ENCODE measurements around the gene NUDT16.
"Not testable (repeated sequence)": the region's sequence is repeated elsewhere in the genome, so short reads cannot be mapped to it uniquely, and the experiment has no call there.

NUDT16 gene

GRCh38 chr3:131381445-131382291 is at the start of gene NUDT16:
NUDT16 (plus strand) TSS chr3:131381774; CDS start chr3:131381805, 31 bp downstream.
- DNase-seq (ENCODE audit: low spot score), result peak; percentile 99

- DNase-seq (ENCODE audit: low spot score), result no peak
These were observed 42.5 kb upstream of the NUDT16 start for GRCh38 chr3:131338948-131339640.

- no peak for DNase-seq (ENCODE audit: low spot score)
These were observed 39.8 kb upstream of the NUDT16 start for GRCh38 chr3:131341761-131342160.

DNA sequence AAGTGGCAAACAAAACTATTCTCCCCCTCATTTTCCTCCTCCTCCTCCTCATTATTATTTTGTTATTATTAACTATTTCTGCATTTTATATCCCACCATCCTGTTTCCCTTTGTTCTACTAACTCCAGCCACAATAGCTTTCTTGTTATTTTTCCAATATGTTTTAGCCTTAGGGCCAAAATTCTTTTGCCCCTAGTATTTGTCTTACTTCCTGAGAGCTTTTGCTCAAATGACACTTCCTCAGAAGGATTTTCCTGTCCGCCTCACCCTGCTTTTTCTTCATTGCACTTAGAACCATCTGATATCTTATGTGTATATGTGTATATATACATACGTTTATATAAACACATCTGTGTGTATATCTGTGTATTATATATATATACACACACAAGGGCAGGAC is 32.7 kb upstream of the NUDT16 start:
- DNase-seq (ENCODE audit: low spot score), result no peak

DNA sequence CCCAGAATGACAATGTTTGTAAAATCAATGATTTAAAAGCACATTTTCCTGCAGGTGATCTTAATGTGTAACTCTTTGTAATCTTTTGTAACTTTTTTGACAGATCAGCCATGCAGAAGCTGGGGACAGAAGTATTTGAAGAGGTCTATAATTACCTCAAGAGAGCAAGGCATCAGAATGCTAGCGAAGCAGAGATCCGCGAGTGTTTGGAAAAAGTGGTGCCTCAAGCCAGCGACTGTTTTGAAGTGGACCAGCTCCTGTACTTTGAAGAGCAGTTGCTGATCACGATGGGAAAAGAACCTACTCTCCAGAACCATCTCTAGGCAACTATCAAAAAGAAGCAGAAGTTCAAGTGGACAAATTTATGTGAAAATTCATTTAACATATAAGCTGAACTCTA is 32.1 kb upstream of the NUDT16 start:
- no peak for DNase-seq (ENCODE audit: low spot score)

- peak; percentile 71 for DNase-seq (ENCODE audit: low spot score)
These were observed 31.6 kb upstream of the NUDT16 start for GRCh38 chr3:131349946-131350347.

DNA sequence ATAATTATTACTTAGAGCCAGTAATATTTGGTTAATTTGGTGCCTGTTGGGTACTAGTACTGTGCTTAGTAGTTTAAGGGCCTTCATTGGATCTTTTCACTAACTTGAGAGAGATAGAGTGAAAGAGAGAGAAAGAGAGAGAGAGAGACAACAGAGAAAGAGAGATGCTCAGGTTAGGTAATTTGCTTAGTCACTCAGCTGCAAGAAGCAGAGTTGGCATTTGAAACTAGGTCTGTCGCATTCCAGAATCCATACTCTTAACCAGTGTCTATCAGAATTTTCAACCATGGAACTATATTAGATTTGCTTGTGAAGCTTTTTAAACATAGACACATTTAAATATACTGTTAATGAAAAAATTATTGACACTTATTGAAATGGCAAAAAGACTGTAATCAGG is 31.1 kb upstream of the NUDT16 start:
- no peak for DNase-seq (ENCODE audit: low spot score)

GRCh38 chr3:131353016-131353877 is 28.3 kb upstream of the NUDT16 start:
- DNase-seq (ENCODE audit: low spot score), result no peak

DNA sequence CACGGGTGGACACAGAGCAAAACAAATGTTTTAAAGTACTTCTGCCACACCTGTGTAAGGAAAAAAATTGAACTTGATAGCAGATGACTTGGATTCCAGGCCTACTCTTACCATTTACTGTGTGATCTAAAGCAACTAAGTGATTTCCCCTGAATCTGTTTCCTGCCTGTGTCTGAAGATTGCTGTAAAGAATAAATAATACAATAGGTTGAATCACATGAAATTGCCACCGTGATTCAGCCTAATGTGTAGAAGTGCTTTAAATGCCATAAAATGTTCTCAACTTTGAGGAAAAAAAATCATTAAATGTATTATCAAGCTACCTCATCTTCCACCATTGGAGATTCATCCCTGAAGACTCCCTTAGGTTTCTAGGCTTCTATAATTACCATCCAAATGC is 27.6 kb upstream of the NUDT16 start:
- DNase-seq (ENCODE audit: low spot score), result no peak

DNA sequence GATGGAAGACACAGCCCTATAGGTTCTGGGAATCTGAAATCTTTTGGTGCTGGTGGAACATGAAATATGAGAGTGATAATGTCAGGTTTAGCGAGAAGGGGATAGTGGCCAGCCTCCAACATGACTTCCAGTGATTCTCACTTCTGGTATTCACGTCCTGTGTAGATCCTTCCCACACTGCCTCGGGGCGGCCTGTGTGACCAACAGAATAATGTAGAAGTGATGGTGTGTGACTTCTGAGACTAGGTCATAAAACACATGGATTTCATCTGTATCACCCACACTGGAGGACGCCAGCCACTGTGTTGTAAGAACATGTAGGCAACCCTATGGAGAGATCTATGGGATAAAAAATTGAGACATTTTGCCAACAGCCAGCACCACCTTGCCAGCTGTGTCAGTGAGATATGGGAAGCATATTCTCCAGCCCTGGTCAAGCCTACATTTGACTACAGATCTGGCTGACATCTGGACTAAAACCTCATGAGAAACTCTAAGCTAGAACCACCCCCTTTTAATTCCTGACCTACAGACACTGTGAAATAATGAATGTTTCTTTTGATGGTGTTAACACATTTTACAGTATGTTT is 25.5 kb upstream of the NUDT16 start:
- DNase-seq (ENCODE audit: low spot score), result peak; percentile 33

DNA sequence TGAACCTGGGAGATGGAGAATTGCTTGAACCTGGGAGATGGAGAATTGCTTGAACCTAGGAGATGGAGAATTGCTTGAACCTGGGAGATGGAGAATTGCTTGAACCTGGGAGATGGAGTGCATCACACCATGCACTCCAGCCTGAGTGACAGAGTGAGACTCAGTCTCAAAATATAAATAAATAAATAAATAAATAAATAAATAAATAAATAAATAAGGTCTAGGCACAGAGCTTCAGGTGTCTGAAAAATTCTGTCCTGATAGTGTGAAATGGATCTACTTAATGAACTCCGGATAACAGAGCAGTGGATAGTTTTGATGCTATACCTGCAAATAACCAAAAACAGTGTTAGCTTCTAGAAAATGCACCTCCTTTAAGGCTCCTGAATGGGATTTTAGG is 24.3 kb upstream of the NUDT16 start:
- no peak for DNase-seq (ENCODE audit: low spot score)

- DNase-seq (ENCODE audit: low spot score), result no peak
These were observed 21.3 kb upstream of the NUDT16 start for GRCh38 chr3:131360191-131360755.

DNA sequence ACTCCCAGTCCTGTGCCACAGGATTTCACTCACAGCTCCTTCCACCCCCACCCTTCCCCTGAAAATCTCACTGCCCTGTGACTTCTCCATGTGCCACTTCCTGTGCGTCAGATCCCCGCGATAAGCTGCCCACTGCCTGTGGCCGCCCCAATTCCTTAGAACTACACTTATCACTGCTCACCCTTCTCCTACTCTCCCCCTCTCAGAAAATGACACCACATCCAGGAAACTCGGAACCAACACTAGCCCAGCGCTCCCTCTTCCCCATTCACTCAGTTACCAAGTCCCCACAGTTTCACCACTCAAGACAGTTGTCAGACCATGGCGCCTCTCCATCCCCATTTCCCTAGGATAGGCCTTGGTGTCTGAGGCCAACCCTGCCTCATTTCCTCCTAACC is 20.5 kb upstream of the NUDT16 start:
- DNase-seq (ENCODE audit: low spot score), result not testable (repeated sequence)

GRCh38 chr3:131361464-131362421 is 19.8 kb upstream of the NUDT16 start:
- DNase-seq (ENCODE audit: low spot score), result peak; percentile 36

- no peak for DNase-seq (ENCODE audit: low spot score)
These were observed 18.3 kb upstream of the NUDT16 start for GRCh38 chr3:131363275-131363674.

DNA sequence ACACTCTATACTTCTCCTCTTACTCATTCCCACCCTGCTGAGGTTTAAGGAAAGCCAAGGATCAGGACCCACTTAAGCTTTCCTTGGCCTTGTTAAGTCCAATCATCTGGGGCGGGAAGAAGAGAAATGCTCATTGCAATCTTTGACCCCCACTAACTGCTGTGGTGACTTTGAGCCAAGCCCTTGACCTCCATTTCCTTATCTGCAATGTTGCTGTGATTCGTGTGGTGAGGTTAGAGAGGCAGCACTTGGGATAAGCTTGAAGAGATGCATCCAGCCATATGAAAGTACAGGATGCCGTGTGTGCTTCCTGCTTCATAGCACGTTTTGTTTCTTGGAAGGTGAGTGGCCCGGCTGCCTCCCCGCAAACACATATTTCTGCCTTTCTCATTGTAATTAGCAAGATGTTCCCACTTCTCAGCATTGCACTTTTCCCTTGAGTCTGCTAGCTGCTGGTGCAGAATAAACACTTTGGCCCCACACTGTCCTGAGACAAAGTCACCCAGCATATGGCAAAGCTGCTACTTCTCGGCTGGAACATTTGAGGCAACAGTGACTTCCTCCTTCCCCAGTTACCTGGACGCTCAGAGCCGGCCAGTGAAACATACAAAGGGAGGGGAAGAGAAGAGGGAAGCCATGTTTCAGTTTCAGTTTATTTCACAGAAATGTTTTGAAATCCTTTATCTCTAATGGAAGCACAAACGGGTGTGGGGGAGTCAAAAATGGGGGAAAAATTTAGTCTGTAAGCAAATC is 10.5 kb upstream of the NUDT16 start:
- no peak for DNase-seq (ENCODE audit: low spot score)

DNA sequence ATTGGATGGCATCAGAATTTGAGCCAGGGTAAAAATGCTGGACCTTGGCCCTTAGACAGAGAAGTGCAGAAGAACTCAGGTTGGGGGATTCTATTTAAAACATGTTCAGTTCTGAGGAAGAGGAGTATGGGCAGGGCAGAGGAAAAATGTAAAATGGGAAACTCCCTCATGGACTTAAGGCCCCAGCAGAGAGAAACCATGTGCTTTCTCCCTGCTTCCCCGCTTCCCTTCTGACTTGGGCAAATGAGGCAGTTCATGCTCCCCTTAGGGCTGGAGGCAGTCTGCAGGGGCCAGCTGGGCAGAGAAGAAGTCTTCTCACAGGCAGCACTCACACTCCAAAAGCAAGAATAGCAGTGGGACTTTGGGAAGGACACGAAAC is 9.9 kb upstream of the NUDT16 start:
- DNase-seq (ENCODE audit: low spot score), result no peak

GRCh38 chr3:131374741-131375140 is 6.8 kb upstream of the NUDT16 start:
- DNase-seq (ENCODE audit: low spot score), result no peak

DNA sequence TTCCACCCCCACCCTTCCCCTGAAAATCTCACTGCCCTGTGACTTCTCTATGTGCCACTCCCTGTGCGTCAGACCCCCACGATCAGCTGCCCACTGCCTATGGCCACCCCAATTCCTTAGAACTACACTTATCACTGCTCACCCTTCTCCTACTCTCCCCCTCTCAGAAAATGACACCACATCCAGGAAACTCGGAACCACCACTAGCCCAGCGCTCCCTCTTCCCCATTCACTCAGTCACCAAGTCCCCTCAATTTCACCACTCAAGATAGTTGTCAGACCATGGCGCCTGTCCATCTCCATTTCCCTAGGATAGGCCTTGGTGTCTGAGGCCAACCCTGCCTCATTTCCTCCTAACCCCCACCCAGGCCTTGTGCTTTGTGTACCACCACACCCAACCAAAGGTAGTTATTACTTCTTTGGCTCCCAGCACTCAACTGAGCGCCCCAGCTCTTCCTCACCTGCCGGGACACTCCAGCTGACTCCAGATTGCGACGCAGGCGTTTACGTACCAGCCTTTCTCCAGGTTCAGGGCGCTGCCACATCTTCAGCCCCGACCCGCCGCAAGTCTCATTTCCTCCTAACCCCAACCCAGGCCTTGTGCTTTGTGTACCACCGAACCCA is 641 bp upstream of the NUDT16 start:
- DNase-seq (ENCODE audit: low spot score), result not testable (repeated sequence)

Data from AG08395 (cell line).